Skeletal muscle cell (primary cell): ENCODE results near the gene RPS6KA2.

Source experiments
- DNase-seq: peaks from one replicate; pipeline ENCODE4 v3.0.0-alpha.2; 2010; ENCODE audit warnings: low read depth
- H3K4me3 ChIP-seq: 2 replicates; pipeline ENCODE4 v1.5.1; 2011; ENCODE audit warnings: low read depth, mild to moderate bottlenecking, control low read depth, low read length, moderate library complexity

Gene RPS6KA2

GRCh38 chr6:166657531-166657930 lies 30.5 kb upstream of the RPS6KA2 start:
- no peak overlapping the region for H3K4me3 ChIP-seq
- DNase-seq: no peak

GRCh38 chr6:166656230-166657151 lies 29.4 kb upstream of the RPS6KA2 start:
- DNase-seq: no peak
- no peak overlapping the region for H3K4me3 ChIP-seq

- H3K4me3 ChIP-seq: no peak overlapping the region
- no peak for DNase-seq
These were observed 28.7 kb upstream of the RPS6KA2 start for GRCh38 chr6:166655713-166656229.

- no peak overlapping the region for H3K4me3 ChIP-seq
- DNase-seq: no peak
These were observed 28.2 kb upstream of the RPS6KA2 start for GRCh38 chr6:166655251-166655650.

- no peak overlapping the region for H3K4me3 ChIP-seq
- no peak for DNase-seq
These were observed 27.5 kb upstream of the RPS6KA2 start for GRCh38 chr6:166654573-166654972.

- no peak overlapping the region for H3K4me3 ChIP-seq
- no peak for DNase-seq
These were observed 26.5 kb upstream of the RPS6KA2 start for GRCh38 chr6:166653639-166653941.

- H3K4me3 ChIP-seq: no peak overlapping the region
- no peak for DNase-seq
These were observed 24.1 kb upstream of the RPS6KA2 start for GRCh38 chr6:166650824-166651807.

- no peak for DNase-seq
- H3K4me3 ChIP-seq: no peak overlapping the region
These were observed 23.0 kb upstream of the RPS6KA2 start for GRCh38 chr6:166650047-166650446.

GRCh38 chr6:166648846-166649245 lies 21.8 kb upstream of the RPS6KA2 start:
- no peak overlapping the region for H3K4me3 ChIP-seq
- DNase-seq: no peak

- H3K4me3 ChIP-seq: no peak overlapping the region
- DNase-seq: no peak
These were observed 20.8 kb upstream of the RPS6KA2 start for GRCh38 chr6:166647896-166648295.

GRCh38 chr6:166646716-166647115 lies 19.7 kb upstream of the RPS6KA2 start:
- DNase-seq: no peak
- no peak overlapping the region for H3K4me3 ChIP-seq

GRCh38 chr6:166645896-166646295 lies 18.8 kb upstream of the RPS6KA2 start:
- no peak overlapping the region for H3K4me3 ChIP-seq
- no peak for DNase-seq

- no peak overlapping the region for H3K4me3 ChIP-seq
- no peak for DNase-seq
These were observed 17.6 kb upstream of the RPS6KA2 start for GRCh38 chr6:166644681-166645080.

GRCh38 chr6:166643891-166644590 lies 17.0 kb upstream of the RPS6KA2 start:
- no peak overlapping the region for H3K4me3 ChIP-seq
- no peak for DNase-seq

- H3K4me3 ChIP-seq: no peak overlapping the region
- DNase-seq: no peak
These were observed 15.6 kb upstream of the RPS6KA2 start for GRCh38 chr6:166642646-166643045.

GRCh38 chr6:166640342-166641043 lies 13.4 kb upstream of the RPS6KA2 start:
- no peak for DNase-seq
- no peak overlapping the region for H3K4me3 ChIP-seq

GRCh38 chr6:166639921-166640320 lies 12.9 kb upstream of the RPS6KA2 start:
- no peak for DNase-seq
- no peak overlapping the region for H3K4me3 ChIP-seq

GRCh38 chr6:166638573-166638964 lies 11.5 kb upstream of the RPS6KA2 start:
- no peak overlapping the region for H3K4me3 ChIP-seq
- no peak for DNase-seq
